Liver (tissue), 9 donors: ENCODE data around the gene PC. TPM values are rescaled to one million over a fixed set of nuclear protein-coding genes. Genes with fewer than 3 reads are reported as not detected.

ENCODE experiments used
- DNase-seq: peaks from one replicate; pipeline ENCODE4 v3.0.0-alpha.2; 2017; ENCODE audit warnings: low spot score
- H3K27ac ChIP-seq, 2 donors: one replicate each; pipeline ENCODE4 v1.7.0; 2013; ENCODE audit warnings: inconsistent platforms in 2 of 2, low read length in 2 of 2, control low read depth in 1 of 2, low read depth in 1 of 2, mild to moderate bottlenecking in 1 of 2
- H3K27me3 ChIP-seq, 4 donors: one replicate each; pipeline versions ENCODE4 v1.6.1 to v1.7.0; 2013; ENCODE audit warnings: low read length in 3 of 4, inconsistent platforms in 1 of 4, mild to moderate bottlenecking in 1 of 4, moderate library complexity in 1 of 4; ENCODE audit not compliant: control insufficient read depth in 4 of 4, insufficient read depth in 4 of 4
- H3K36me3 ChIP-seq, 4 donors: one replicate each; pipeline versions ENCODE4 v1.6.1 to v1.7.0; 2013; ENCODE audit warnings: low read length in 3 of 4, mild to moderate bottlenecking in 3 of 4, low read depth in 1 of 4, moderate library complexity in 1 of 4; ENCODE audit not compliant: control insufficient read depth in 4 of 4, insufficient read depth in 3 of 4
- H3K4me1 ChIP-seq, 4 donors: one replicate each; pipeline versions ENCODE4 v1.6.1 to v1.7.0; 2013; ENCODE audit warnings: low read length in 3 of 4, mild to moderate bottlenecking in 3 of 4, moderate library complexity in 1 of 4; ENCODE audit not compliant: control insufficient read depth in 4 of 4, insufficient read depth in 4 of 4
- H3K4me3 ChIP-seq, 3 donors: one replicate each; pipeline versions ENCODE4 v1.6.1 to v1.7.0; 2013; ENCODE audit warnings: low read length in 3 of 3, control low read depth in 1 of 3, low read depth in 1 of 3, mild to moderate bottlenecking in 1 of 3
- H3K9ac ChIP-seq, 2 donors: one replicate each; pipeline ENCODE4 v1.7.0; 2013; ENCODE audit warnings: low read length in 2 of 2, mild to moderate bottlenecking in 2 of 2, moderate library complexity in 2 of 2, control low read depth in 1 of 2, low read depth in 1 of 2
- H3K9me3 ChIP-seq, 4 donors: one replicate each; pipeline versions ENCODE4 v1.6.1 to v1.7.0; 2013; ENCODE audit warnings: low read length in 3 of 4; ENCODE audit not compliant: control insufficient read depth in 4 of 4
- FOXA1 ChIP-seq: IDR thresholded peaks from 2 replicates; pipeline ENCODE4 v1.6.1; 2016; ENCODE audit warnings: antibody characterized with exemption
- FOXA2 ChIP-seq: IDR thresholded peaks from 2 replicates; pipeline ENCODE4 v1.6.1; 2016; ENCODE audit warnings: antibody characterized with exemption
- GABPA ChIP-seq, 2 donors: IDR thresholded peaks in 1 of 2; conservative IDR thresholded peaks in 1 of 2; 2 replicates each; pipeline ENCODE4 v1.6.1; 2016; ENCODE audit warnings: antibody characterized with exemption in 2 of 2, mild to moderate bottlenecking in 1 of 2, moderate library complexity in 1 of 2
- HNF4G ChIP-seq: IDR thresholded peaks from 2 replicates; pipeline ENCODE4 v1.6.1; 2016; ENCODE audit warnings: antibody characterized with exemption
- JUND ChIP-seq, 2 donors: IDR thresholded peaks; 2 replicates each; pipeline ENCODE4 v1.6.1; 2016; ENCODE audit warnings: antibody characterized with exemption in 2 of 2
- NR2F2 ChIP-seq: IDR thresholded peaks from 2 replicates; pipeline ENCODE4 v1.6.1; 2016; ENCODE audit warnings: antibody characterized with exemption
- RAD21 ChIP-seq, 2 donors: IDR thresholded peaks; 2 replicates each; pipeline ENCODE4 v1.6.1; 2016; ENCODE audit warnings: antibody characterized with exemption in 2 of 2, mild to moderate bottlenecking in 2 of 2
- RXRA ChIP-seq, 2 donors: IDR thresholded peaks; 2 replicates each; pipeline ENCODE4 v1.6.1; 2017 to 2018; ENCODE audit warnings: antibody characterized with exemption in 2 of 2, mild to moderate bottlenecking in 1 of 2
- SP1 ChIP-seq: IDR thresholded peaks from 2 replicates; pipeline ENCODE4 v1.6.1; 2018; ENCODE audit warnings: antibody characterized with exemption, mild to moderate bottlenecking
- TAF1 ChIP-seq: conservative IDR thresholded peaks from 2 replicates; pipeline ENCODE4 v1.6.1; 2016; ENCODE audit warnings: antibody characterized with exemption, mild to moderate bottlenecking
- YY1 ChIP-seq: IDR thresholded peaks from 2 replicates; pipeline ENCODE4 v1.6.1; 2016; ENCODE audit warnings: antibody characterized with exemption, mild to moderate bottlenecking
- WGBS: extraction: QIAGEN DNeasy Blood & Tissue Kit; methylation state at CpG from one replicate; pipeline ENCODE4 v1.1.7; 2013; 5-methylcytosine and 5-hydroxymethylcytosine counted together
- polyA plus RNA-seq, 2 donors: library from polyadenylated mRNA; stranded (reverse) in 1 of 2; unstranded in 1 of 2; fragments of 200-250 nt in 1 of 2; fragments of >200 nt in 1 of 2; fragmentation: Nextera tagmentation in 1 of 2; extraction: Ambion mirVana in 1 of 2; gene quantifications; one replicate each; pipeline versions ENCODE4 v1.2.1 to v1.2.3, GENCODE V29; 2013 to 2015
- total RNA-seq, 2 donors: library from RNA; depleted of rRNA; stranded (reverse); fragments of >200 nt; gene quantifications; one replicate each; pipeline ENCODE4 v1.2.3, GENCODE V29; 2014
- TF ChIP-seq, protein P1 (sequence below): IDR thresholded peaks from 2 replicates; pipeline ENCODE4 v1.6.1; 2016; ENCODE audit warnings: antibody characterized with exemption
- TF ChIP-seq, protein P2 (sequence below): fragments of 150-350 bp; IDR thresholded peaks from 2 replicates; pipeline ENCODE4 v1.5.1; 2017; ENCODE audit warnings: improper control_type of control experiment, low read depth, low read length; ENCODE audit not compliant: missing input control
- TF ChIP-seq, protein P3 (sequence below): IDR thresholded peaks from 2 replicates; pipeline ENCODE4 v1.6.1; 2016; ENCODE audit warnings: antibody characterized with exemption
- TF ChIP-seq, protein P4 (sequence below): IDR thresholded peaks from 2 replicates; pipeline ENCODE4 v1.6.1; 2016; ENCODE audit warnings: antibody characterized with exemption
- donor health status: healthy.
- donor health status: healthy.
- donor health status: healthy.
- donor health status: healthy.
- donor health status: healthy.

PC gene
- total and polyA plus RNA-seq, 4 donors: 144 to 583 (median 296) TPM

DNA sequence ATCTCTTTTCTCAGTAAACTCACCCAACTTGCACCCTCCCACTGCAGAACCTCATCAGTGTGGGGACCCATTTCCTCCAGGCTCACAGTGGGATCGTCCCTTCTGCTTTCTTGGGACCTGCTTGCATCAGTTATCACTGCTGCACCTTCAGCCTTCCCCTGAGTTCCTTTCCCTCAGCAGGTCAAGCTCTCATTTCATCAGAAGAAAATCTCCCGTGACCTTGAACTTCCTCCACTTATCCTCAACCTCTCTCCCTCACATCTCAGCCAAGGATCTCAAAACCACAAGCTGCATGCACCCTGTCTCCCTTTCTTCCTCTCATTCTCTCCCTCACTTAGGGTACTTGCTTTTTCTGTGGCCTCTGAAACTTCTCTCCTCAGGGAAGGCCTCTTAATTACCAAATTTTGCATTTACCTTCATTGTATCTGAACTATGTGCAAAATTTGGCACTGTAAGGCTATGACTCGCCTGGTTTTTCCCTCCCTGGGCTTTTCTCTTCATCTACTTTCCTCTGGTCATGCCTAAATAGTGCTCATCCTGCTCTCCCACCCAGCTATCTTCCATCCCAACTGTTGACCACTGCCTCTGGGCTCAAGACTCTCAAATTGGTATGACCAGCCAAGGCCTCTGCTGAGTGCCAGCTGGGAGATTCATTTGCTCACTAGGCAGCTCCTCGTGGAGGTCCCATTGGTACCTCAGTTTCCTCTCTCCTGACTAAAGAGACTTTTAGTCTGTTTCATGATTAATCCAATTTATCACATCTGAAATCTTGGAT lies 117.7 kb downstream of the PC start:
- H3K27me3 ChIP-seq: no peaks in the 10 kb centered on the region
- 91% methylated on average over 4 of the region's 4 CpGs for whole genome bisulfite sequencing
- H3K9me3 ChIP-seq: no peaks in the 10 kb centered on the region
- peaks cover 0 to 3% (median 2%) of the 10 kb centered on the region in 4 donors for H3K36me3 ChIP-seq
- H3K27ac ChIP-seq: no peak overlapping the region
- DNase-seq: no peak
- TF ChIP-seq NR2F2: no peak
- no peak overlapping the region for H3K4me3 ChIP-seq
- no peak overlapping the region for H3K9ac ChIP-seq
- H3K4me1 ChIP-seq: peaks cover 2 to 29% (median 23%) of the 10 kb centered on the region in 4 donors

DNA sequence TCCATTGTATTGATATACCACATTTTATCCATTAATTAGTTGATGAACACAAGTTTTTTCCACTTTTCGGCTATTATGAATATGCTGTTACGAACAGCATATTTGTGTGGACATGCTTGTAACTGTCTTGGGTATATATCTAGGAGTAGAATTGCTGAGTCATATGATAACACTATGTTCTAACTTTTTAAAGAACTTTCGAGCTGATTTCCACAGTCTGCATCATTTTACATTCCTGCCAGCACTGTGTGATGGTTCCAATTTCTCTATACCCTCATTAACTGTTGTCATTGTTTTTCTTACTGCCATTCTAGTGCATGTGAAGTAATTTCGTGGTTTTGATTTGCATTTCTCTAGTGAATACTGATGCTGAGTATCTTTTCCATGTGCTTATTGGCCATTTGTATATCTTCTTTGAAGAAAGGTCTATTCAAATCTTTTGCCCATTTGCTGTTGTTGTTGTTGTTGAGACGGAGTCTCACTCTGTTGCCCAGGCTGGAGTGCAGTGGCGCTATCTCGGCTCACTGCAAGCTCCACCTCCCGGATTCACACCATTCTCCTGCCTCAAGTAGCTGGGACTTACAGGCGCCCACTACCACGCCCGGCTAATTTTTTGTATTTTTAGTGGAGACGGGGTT lies 122.3 kb downstream of the PC start:
- H3K9ac ChIP-seq: no peak overlapping the region
- no peaks in the 10 kb centered on the region for H3K9me3 ChIP-seq
- no peak for DNase-seq
- 89% methylated on average over 12 of the region's 12 CpGs for WGBS
- H3K27ac ChIP-seq: no peak overlapping the region
- H3K4me1 ChIP-seq: peaks cover 0 to 7% (median 3%) of the 10 kb centered on the region in 4 donors
- TF ChIP-seq, protein P1, sequence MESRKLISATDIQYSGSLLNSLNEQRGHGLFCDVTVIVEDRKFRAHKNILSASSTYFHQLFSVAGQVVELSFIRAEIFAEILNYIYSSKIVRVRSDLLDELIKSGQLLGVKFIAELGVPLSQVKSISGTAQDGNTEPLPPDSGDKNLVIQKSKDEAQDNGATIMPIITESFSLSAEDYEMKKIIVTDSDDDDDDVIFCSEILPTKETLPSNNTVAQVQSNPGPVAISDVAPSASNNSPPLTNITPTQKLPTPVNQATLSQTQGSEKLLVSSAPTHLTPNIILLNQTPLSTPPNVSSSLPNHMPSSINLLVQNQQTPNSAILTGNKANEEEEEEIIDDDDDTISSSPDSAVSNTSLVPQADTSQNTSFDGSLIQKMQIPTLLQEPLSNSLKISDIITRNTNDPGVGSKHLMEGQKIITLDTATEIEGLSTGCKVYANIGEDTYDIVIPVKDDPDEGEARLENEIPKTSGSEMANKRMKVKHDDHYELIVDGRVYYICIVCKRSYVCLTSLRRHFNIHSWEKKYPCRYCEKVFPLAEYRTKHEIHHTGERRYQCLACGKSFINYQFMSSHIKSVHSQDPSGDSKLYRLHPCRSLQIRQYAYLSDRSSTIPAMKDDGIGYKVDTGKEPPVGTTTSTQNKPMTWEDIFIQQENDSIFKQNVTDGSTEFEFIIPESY: no peak
- TF ChIP-seq, protein P2, sequence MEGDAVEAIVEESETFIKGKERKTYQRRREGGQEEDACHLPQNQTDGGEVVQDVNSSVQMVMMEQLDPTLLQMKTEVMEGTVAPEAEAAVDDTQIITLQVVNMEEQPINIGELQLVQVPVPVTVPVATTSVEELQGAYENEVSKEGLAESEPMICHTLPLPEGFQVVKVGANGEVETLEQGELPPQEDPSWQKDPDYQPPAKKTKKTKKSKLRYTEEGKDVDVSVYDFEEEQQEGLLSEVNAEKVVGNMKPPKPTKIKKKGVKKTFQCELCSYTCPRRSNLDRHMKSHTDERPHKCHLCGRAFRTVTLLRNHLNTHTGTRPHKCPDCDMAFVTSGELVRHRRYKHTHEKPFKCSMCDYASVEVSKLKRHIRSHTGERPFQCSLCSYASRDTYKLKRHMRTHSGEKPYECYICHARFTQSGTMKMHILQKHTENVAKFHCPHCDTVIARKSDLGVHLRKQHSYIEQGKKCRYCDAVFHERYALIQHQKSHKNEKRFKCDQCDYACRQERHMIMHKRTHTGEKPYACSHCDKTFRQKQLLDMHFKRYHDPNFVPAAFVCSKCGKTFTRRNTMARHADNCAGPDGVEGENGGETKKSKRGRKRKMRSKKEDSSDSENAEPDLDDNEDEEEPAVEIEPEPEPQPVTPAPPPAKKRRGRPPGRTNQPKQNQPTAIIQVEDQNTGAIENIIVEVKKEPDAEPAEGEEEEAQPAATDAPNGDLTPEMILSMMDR: no peak
- TF ChIP-seq, protein P3, sequence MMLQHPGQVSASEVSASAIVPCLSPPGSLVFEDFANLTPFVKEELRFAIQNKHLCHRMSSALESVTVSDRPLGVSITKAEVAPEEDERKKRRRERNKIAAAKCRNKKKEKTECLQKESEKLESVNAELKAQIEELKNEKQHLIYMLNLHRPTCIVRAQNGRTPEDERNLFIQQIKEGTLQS: no peak
- no peak for TF ChIP-seq NR2F2
- TF ChIP-seq HNF4G: no peak
- TF ChIP-seq YY1: no peak
- TF ChIP-seq TAF1: no peak
- TF ChIP-seq, protein P4, sequence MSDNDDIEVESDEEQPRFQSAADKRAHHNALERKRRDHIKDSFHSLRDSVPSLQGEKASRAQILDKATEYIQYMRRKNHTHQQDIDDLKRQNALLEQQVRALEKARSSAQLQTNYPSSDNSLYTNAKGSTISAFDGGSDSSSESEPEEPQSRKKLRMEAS: no peak
- no peak for TF ChIP-seq RXRA (IDR thresholded peaks at IDR 0.05)
- TF ChIP-seq SP1: no peak
- TF ChIP-seq GABPA (IDR thresholded peaks at IDR 0.05 in 1 of 2, conservative IDR thresholded peaks at IDR 0.05 in 1 of 2): no peak
- TF ChIP-seq JUND (IDR thresholded peaks at IDR 0.05): no peak
- TF ChIP-seq FOXA2: no peak
- TF ChIP-seq FOXA1: no peak
- no peak for TF ChIP-seq RAD21 (IDR thresholded peaks at IDR 0.05)
- no peak overlapping the region for H3K4me3 ChIP-seq
- H3K27me3 ChIP-seq: no peaks in the 10 kb centered on the region
- H3K36me3 ChIP-seq: no peaks in the 10 kb centered on the region
